ENCODE measurements around the gene UCN3. TPM values are rescaled to one million over a fixed set of nuclear protein-coding genes. Genes with fewer than 3 reads are reported as not detected.
A peak's percentile ranks its signal among the peaks of the same experiment; 100 is the strongest.
"Not testable (repeated sequence)": the region's sequence is repeated elsewhere in the genome, so short reads cannot be mapped to it uniquely, and the experiment has no call there.

The UCN3 gene
- total RNA-seq, 1 donor from 2014 or later: not detected

- no peak for DNase-seq (ENCODE audit: low read depth)
These were observed 4.8 kb downstream of the UCN3 start for GRCh38 chr10:5369362-5370158.

DNA sequence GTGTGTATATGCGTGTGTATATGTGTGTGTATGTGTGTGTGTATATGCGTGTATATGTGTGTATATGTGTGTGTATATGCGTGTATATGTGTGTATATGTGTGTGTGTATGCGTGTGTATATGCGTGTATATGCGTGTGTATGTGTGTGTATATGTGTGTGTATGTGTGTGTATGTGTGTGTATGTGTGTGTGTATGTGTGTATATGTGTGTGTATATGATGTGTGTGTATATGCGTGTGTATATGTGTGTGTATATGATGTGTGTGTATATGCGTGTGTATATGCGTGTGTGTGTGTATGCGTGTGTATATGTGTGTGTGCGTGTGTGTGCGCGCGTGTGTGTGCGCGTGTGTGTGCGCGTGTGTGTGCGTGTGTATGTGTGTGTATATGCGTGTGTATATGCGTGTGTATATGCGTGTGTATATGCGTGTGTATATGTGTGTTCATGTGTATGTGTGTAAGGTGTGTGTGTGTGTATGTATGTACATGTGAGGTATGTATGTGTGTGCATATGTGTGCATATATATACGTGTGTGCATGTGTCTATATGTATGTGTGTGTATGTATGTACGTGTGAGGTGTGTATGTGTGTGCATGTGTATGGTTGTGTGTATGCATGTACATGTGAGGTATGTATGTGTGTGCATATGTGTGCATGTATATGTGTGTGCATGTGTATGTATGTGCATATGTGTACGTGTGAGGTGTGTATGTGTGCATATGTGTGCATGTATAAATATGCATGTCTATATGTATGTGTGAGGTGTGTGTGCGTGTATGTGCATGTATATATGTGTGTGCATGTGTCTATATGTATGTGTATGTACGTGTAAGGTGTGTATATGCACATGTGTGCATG lies 6.0 kb downstream of the UCN3 start:
- DNase-seq (ENCODE audit: low read depth): no peak

DNA sequence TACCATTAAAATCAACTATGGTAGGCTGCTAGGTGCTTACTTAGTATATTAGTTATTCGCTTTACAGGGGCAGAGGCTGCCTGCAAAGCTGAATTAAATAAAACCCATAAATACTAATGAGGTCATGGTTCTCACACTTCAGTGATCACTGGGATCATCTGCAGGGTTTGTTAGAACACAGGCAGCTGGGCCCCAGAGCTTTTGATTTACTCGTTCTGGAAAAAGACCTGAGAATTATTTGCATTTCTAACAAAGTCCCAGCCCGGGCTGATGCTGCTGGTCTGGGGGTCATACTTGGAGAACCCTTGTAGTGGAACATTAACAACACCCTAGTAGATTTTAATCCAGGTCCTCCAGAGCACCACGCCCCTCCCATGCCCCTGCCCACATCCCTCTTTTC lies 8.5 kb downstream of the UCN3 start:
- DNase-seq (ENCODE audit: low read depth): peak; percentile 70

- DNase-seq (ENCODE audit: low read depth): no peak
These were observed 9.3 kb downstream of the UCN3 start for GRCh38 chr10:5373891-5374611.

DNA sequence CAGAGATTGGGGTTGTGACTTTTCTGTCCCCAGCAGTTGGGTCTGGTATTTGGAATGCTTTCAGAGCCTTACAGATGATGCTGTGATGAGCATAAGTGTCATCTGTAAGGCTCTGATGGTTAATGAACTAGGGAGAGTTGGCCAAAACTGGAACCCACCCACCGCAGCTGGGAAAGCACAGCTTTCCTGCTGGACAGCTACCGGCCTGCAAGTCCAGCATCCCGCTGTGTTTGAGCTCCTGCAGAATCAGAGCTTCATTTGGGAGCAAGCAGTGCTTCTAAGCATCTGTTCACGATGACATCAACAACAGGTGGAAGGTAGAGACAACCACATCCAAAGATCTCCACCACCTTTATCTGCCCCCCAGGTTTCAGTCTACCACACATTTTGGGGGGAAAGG lies 11.7 kb downstream of the UCN3 start:
- DNase-seq (ENCODE audit: low read depth): no peak

DNA sequence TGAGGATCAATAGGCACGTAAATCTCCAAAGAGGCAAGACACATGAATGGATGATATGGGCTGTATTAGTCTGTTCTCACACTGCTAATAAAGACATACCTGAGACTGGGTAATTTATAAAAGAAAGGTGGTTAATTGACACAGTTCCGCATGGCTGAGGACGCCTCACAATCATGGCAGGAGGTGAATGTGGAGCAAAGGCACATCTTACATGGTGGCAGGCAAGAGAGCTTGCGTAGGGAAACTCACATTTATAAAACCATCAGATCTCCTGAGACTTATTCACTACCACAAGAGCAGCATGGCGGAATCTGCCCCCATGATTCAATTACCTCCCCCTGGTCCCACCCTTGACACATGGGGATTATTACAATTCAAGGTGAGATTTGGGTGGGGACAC lies 14.4 kb downstream of the UCN3 start:
- DNase-seq (ENCODE audit: low read depth): not testable (repeated sequence)

GRCh38 chr10:5380395-5380794 lies 15.6 kb downstream of the UCN3 start:
- DNase-seq (ENCODE audit: low read depth): not testable (repeated sequence)

GRCh38 chr10:5381187-5381586 lies 16.4 kb downstream of the UCN3 start:
- no peak for DNase-seq (ENCODE audit: low read depth)

DNA sequence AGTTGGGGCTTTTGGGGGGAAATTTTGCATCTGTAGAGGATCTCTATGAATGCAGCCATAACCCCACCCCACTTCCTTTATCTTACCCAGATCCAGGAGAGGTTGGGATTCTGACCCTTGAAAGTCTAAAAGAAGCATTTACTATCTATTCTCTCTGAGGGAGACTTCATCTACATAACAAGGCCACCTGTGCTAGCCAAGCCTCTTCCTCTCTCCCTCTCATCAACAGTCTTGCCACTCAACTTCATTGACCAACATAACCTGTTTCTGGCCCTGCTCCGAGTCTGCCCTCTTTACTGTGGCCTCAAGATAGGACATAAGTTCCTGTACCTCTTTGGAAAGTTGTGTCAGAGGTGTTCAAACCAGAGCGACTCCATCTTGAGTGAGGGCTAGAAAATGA lies 20.5 kb downstream of the UCN3 start:
- DNase-seq (ENCODE audit: low read depth): no peak

- DNase-seq (ENCODE audit: low read depth): no peak
These were observed 22.4 kb downstream of the UCN3 start for GRCh38 chr10:5387169-5387568.

GRCh38 chr10:5390607-5391205 lies 25.9 kb downstream of the UCN3 start:
- DNase-seq (ENCODE audit: low read depth): no peak

- no peak for DNase-seq (ENCODE audit: low read depth)
These were observed 27.0 kb downstream of the UCN3 start for GRCh38 chr10:5391790-5392189.

GRCh38 chr10:5393529-5393928 lies 28.8 kb downstream of the UCN3 start:
- no peak for DNase-seq (ENCODE audit: low read depth)

GRCh38 chr10:5395168-5395567 lies 30.4 kb downstream of the UCN3 start:
- no peak for DNase-seq (ENCODE audit: low read depth)

DNA sequence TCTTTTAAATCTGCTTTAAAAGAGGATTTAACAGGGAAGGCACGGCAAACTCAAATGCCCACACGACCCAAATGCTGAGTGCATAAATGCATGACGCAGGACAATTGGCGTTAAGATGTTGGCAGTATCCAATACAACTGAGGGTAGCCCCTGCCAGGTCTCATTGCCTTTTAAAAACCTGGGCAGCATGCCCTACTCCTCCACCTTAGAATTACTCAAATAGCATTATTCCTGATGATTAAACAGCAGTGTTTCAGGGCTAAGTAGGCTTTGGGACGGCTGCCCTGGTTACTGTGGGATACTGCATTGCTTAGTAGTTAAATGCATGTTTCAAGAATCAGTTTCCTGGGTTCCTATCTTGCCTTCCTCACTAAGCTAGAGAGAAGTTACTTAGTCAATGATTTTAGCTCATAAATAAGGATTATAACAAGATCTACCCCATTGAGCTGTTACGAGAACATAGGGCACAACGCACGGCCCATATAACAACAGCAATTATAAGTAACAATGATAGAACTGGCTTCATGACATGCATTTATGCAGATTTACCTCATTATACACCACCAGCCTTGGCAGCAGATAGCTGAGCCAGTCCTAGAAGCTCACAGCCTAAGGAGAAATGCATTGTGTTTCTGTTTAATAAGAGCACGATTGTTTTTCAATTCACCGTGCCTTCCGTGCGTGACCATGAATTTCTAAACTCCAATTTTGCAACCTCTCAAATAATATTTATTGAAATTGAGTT lies 32.0 kb downstream of the UCN3 start:
- no peak for DNase-seq (ENCODE audit: low read depth)

DNA sequence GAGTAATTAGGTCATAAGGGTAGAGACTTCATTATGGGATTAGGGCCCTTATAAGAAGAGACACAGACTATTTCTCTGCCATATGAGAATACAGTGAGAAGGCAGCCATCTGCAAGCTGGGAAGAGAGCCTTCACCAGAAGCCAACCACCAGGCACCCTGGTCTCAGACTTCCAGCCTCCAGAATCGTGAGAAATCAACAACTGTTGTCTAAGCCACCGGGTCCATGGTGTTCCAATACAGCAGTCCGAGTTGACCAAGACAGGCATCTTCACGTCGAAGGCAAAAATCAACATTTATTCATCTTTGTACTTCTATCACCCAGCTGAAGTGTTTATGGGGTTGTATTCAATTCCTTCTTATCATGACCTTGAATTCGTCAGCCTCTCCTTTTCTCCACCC lies 34.6 kb downstream of the UCN3 start:
- no peak for DNase-seq (ENCODE audit: low read depth)

DNA sequence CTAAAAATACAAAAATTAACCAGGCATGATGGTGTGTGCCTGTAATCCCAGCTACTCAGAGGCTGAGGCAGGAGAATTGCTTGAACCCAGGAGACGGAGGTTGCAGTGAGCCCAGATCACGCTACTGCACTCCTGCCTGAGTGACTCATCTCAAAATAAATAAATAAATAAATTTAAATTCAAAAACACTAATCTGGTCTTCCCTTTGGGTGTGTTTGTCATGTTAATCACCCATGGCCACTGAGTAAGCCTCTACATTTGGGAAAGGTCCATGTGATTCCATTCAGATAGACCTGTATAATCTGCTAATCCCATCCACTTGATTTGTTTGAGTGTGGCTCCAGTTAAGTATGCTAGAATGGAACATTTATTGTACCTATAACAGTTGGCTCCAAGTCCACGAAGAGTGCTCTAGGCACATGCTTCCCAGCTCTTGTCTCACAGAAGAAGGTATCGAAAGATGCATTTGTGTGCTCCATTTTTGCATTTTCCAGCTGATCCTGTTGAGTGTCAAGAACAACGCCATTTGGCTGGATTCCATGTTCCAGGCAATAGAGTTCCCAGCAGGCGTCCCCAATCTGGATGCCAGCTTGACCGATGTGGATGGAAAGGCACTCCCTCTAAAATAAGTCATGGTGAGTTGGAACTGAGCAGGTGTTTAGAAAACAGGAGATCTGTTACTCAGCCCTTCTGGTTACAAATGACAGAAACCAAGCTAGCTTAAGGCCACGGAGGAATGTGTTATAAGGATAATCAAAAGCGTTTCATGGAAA lies 35.9 kb downstream of the UCN3 start:
- no peak for DNase-seq (ENCODE audit: low read depth)

DNA sequence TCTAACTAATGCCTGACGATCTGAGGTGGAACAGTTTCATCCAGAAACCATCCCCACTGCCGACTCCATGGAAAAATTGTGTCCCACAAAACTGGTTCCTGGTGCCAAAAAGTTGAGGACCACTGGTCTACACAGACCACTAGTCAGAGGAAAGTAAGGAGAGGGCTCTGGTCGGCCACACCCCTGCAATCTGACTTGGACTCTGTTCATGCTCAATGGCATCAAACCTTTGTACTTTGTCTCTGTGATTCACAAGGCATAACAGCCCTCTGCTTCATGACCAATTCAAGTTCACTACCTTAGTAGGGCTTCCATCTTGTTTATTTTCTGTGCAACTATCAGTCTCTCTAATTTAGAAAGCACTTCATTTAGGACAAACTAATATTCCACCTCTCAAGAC lies 38.0 kb downstream of the UCN3 start:
- DNase-seq (ENCODE audit: low read depth): no peak

GRCh38 chr10:5404208-5405041 lies 39.7 kb downstream of the UCN3 start, which contains the start of gene TUBAL3:
Gene TUBAL3, minus strand, starts transcription at chr10:5404828. Its CDS starts 36 bp downstream, at chr10:5404792.
- no peak for DNase-seq (ENCODE audit: low read depth)

Measured in renal cortical epithelial cell (primary cell).